Measurements from ENCODE around the gene IMMP1L. TPM values are rescaled to one million over a fixed set of nuclear protein-coding genes. Genes with fewer than 3 reads are reported as not detected.

IMMP1L gene
- total RNA-seq, 1 donor from 2014 or later, result 11.3 TPM

- no peak for DNase-seq (ENCODE audit: low read depth)
- FAIRE-seq, result no peak
- no peak for TF ChIP-seq CTCF (IDR thresholded peaks at IDR 0.05; ENCODE audit: insufficient read depth, low read length, severe bottlenecking)
- Histone ChIP-seq H3K36me3 (ENCODE audit: control insufficient read depth, insufficient read depth, low read length) (no peaks in the 10 kb centered on the region), H3K27me3 (ENCODE audit: control insufficient read depth, insufficient read depth, low read length) (no peaks in the 10 kb centered on the region), H3K4me3 (ENCODE audit: low read depth, low read length) (no peak overlapping the region)
These were observed 45.0 kb downstream of the IMMP1L start for GRCh38 chr11:31464436-31464835.

GRCh38 chr11:31455177-31455576 is 54.2 kb downstream of the IMMP1L start:
- no peak for DNase-seq (ENCODE audit: low read depth)
- Histone ChIP-seq H3K4me3 (ENCODE audit: low read depth, low read length) (no peak overlapping the region), H3K27me3 (ENCODE audit: control insufficient read depth, insufficient read depth, low read length) (no peaks in the 10 kb centered on the region), H3K36me3 (ENCODE audit: control insufficient read depth, insufficient read depth, low read length) (no peaks in the 10 kb centered on the region)
- no peak for TF ChIP-seq CTCF (IDR thresholded peaks at IDR 0.05; ENCODE audit: insufficient read depth, low read length, severe bottlenecking)
- no peak for FAIRE-seq

GRCh38 chr11:31450841-31451240 is 58.6 kb downstream of the IMMP1L start:
- no peak for TF ChIP-seq CTCF (IDR thresholded peaks at IDR 0.05; ENCODE audit: insufficient read depth, low read length, severe bottlenecking)
- no peaks in the 10 kb centered on the region for H3K27me3 ChIP-seq (ENCODE audit: control insufficient read depth, insufficient read depth, low read length)
- DNase-seq (ENCODE audit: low read depth) (no peak), FAIRE-seq (no peak)
- H3K36me3 ChIP-seq (ENCODE audit: control insufficient read depth, insufficient read depth, low read length), result no peaks in the 10 kb centered on the region
- H3K4me3 ChIP-seq (ENCODE audit: low read depth, low read length), result no peak overlapping the region

GRCh38 chr11:31449040-31449439 is 60.4 kb downstream of the IMMP1L start:
- FAIRE-seq, result no peak

GRCh38 chr11:31445621-31446020 is 63.8 kb downstream of the IMMP1L start:
- Histone ChIP-seq H3K27me3 (ENCODE audit: control insufficient read depth, insufficient read depth, low read length) (no peaks in the 10 kb centered on the region), H3K4me3 (ENCODE audit: low read depth, low read length) (no peak overlapping the region), H3K36me3 (ENCODE audit: control insufficient read depth, insufficient read depth, low read length) (no peaks in the 10 kb centered on the region)
- FAIRE-seq (no peak), DNase-seq (ENCODE audit: low read depth) (no peak)
- TF ChIP-seq CTCF (IDR thresholded peaks at IDR 0.05; ENCODE audit: insufficient read depth, low read length, severe bottlenecking), result no peak

More at GRCh38 chr11:31449040-31449439, 60.4 kb downstream of the IMMP1L start:
- Histone ChIP-seq H3K4me3 (ENCODE audit: low read depth, low read length) (no peak overlapping the region), H3K27me3 (ENCODE audit: control insufficient read depth, insufficient read depth, low read length) (no peaks in the 10 kb centered on the region), H3K36me3 (ENCODE audit: control insufficient read depth, insufficient read depth, low read length) (no peaks in the 10 kb centered on the region)
- DNase-seq (ENCODE audit: low read depth), result no peak
- TF ChIP-seq CTCF (IDR thresholded peaks at IDR 0.05; ENCODE audit: insufficient read depth, low read length, severe bottlenecking), result no peak

GRCh38 chr11:31443802-31444201 is 65.6 kb downstream of the IMMP1L start:
- H3K27me3 ChIP-seq (ENCODE audit: control insufficient read depth, insufficient read depth, low read length), result no peaks in the 10 kb centered on the region
- FAIRE-seq (no peak), DNase-seq (ENCODE audit: low read depth) (no peak)
- H3K4me3 ChIP-seq (ENCODE audit: low read depth, low read length), result no peak overlapping the region
- H3K36me3 ChIP-seq (ENCODE audit: control insufficient read depth, insufficient read depth, low read length), result no peaks in the 10 kb centered on the region
- no peak for TF ChIP-seq CTCF (IDR thresholded peaks at IDR 0.05; ENCODE audit: insufficient read depth, low read length, severe bottlenecking)

Data from bronchial epithelial cell (primary cell).